ENCODE measurements around the gene FADD.
A peak's percentile ranks its signal among the peaks of the same experiment; 100 is the strongest.

- no peak for TF ChIP-seq CTCF (IDR thresholded peaks at IDR 0.05)
- TF ChIP-seq POLR2AphosphoS5 (IDR thresholded peaks at IDR 0.05), result peak; percentile 15
- no peak for TF ChIP-seq POLR2A (IDR thresholded peaks at IDR 0.05)
Measured at GRCh38 chr11:70175236-70175698, 27.8 kb upstream of the FADD start.

Measured in prostate gland (tissue), 2 donors.